Measurements from ENCODE around the gene MCF2L2.
"Not testable (repeated sequence)": the region's sequence is repeated elsewhere in the genome, so short reads cannot be mapped to it uniquely, and the experiment has no call there.

MCF2L2 gene

DNA sequence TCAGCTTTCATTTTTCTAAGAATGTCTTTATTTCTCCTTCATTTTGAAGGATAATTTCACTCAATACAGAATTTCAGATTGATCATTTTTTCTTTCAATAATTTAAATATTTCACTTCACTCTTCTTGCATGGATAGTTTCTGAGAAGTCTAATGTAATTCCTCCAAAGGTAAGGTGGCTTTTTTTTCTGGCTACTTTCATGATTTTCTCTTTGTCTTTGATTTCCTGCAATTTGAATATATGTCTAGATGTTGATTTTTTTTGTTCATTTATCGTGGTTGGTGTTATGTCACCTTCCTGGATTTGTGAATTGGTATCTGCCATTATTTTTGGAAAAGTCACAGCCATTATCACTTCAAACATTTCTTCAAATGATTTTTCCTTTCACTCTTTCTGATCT is 14.6 kb upstream of the MCF2L2 start:
- DNase-seq: no peak

- DNase-seq: peak; percentile 38
Measured at GRCh38 chr3:183440521-183440920, 12.1 kb upstream of the MCF2L2 start.

DNA sequence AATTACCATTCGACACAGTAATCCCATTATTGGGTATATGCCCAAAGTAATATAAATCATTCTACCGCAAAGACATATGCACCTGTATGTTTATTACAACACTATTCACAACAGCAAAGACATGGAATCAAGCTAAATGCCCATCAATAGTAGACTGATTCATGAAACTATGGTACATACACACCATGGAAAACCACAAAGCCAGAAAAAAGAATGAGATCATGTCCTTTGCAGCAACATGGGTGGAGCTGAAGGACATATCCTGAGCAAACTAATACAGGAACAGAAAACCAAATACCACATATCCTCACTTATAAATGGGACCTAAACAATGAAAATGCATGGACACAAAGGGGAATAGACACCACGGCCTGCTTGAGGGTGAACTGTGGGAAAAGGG is 11.1 kb upstream of the MCF2L2 start:
- peak; percentile 59 for DNase-seq

- DNase-seq: no peak
Measured at GRCh38 chr3:183438735-183439134, 10.3 kb upstream of the MCF2L2 start.

GRCh38 chr3:183437666-183438564 is 9.5 kb upstream of the MCF2L2 start:
- DNase-seq: no peak

DNA sequence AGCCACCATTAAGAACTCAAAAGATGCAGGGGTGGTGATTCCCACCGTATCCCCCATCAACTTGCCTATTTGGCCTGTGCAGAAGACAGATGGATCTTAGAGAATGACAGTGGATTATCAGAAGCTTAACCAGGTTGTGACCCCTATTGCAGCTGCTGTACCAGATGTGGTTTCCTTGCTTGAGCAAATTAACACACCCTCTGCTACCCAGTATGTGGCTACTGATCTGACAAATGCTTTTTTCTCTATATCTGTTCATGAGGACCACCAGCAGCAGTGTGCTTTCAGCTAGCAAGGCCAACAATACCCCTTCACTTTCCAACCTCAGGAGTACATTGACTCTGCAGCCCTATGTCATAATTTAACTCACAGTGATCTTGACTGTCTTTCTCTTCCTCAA is 8.6 kb upstream of the MCF2L2 start:
- DNase-seq: no peak

- peak; percentile 38 for DNase-seq
Measured at GRCh38 chr3:183435661-183436060, 7.2 kb upstream of the MCF2L2 start.

DNA sequence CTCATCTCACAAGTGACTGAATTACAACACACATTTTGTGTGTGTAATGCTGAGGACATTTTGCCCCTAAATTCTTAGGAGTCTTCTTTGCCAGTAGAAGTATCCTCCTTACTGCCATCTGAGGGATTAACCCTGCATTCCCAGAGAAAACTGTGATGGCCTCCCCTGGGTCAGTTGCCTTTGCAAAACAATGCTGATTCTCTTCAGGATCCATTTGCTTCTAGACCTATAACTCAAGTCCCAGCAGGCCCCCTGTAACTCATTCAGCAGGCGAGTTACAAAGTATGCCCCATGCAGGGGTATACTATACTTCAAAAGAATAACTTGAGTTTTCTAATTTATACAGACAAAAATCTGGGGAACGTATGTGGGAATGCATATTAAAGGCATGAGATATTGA is 6.6 kb upstream of the MCF2L2 start:
- DNase-seq: no peak

GRCh38 chr3:183434503-183434902 is 6.1 kb upstream of the MCF2L2 start:
- no peak for DNase-seq

DNA sequence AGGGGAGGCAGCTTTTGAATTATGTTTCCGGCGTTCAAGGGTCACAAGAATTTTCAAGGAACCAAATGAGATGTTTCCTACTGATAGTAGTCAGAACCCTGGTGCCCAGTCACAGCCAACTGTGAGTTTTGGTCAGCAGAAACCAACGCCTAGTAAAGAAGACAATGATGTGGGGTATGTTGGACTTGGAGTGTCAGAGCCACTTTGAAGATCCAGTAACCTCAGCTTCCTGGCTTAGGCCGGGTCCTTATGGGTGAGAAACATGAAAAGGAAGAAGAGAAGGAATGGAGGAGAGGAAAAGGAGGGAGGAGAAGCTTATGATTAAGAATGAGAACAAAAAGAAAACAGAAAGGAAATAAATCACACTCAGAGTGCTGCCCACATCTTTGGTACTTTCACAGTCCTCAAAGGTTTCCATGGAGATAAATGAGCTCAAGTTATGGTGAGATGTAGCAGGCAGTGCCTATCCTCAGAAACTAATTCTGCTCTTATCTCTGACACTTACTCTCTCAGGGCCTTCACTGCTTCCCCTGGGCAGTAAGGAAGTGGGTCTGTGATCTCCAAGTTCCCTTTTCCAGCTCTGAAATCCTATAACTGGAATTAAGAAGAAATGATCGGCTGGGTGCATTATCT is 2.0 kb upstream of the MCF2L2 start:
- peak; percentile 32 for DNase-seq

DNA sequence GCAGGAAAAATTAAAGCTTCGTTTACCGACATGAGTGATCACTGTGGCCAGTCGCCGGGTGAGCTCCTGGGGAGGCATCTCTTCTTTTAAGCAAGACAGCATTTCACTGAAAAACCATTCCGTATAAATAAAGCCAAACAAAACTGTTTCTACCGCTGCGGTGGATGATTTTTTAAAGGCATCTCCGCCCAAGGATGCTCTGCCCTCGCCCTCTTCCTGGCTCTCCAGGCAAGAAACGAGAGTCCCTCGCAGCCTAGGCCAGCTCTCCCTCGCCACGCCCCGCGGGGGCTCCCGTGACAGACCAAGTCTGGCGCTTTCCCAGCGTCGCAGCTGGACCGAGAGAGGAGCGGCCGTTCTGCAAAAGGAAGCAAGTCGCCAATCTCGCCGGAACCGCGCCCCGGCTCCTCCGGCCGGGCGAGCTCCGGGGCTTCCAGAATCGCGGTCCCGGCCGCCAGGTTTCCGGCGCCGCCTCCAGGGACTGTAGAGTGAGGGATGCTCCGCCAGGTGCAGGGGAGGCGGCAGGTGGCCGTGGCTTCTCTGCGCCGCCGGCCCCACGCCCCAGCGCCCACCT is 458 bp downstream of the MCF2L2 start:
- peak; percentile 67 for DNase-seq

- DNase-seq: no peak
Measured at GRCh38 chr3:183427196-183427875, 1.1 kb downstream of the MCF2L2 start.

DNA sequence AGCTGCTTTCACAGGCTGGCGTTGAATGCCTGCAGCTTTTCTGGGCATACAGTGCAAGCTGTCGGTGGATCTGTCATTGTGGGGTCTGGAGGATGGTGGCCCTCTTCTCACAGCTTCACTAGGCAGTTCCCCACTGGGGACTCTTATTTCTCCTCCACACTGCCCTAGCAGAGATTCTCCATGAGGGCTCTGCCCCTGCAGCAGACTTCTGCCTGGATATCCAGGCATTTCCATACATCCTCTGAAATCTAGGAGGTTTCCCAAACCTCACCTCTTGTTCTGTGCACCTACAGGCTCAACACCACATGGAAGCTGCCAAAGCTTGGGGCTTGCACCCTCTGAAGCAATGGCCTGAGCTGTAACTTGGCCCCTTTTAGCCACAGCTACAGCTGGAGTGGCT is 9.6 kb downstream of the MCF2L2 start:
- DNase-seq: not testable (repeated sequence)

DNA sequence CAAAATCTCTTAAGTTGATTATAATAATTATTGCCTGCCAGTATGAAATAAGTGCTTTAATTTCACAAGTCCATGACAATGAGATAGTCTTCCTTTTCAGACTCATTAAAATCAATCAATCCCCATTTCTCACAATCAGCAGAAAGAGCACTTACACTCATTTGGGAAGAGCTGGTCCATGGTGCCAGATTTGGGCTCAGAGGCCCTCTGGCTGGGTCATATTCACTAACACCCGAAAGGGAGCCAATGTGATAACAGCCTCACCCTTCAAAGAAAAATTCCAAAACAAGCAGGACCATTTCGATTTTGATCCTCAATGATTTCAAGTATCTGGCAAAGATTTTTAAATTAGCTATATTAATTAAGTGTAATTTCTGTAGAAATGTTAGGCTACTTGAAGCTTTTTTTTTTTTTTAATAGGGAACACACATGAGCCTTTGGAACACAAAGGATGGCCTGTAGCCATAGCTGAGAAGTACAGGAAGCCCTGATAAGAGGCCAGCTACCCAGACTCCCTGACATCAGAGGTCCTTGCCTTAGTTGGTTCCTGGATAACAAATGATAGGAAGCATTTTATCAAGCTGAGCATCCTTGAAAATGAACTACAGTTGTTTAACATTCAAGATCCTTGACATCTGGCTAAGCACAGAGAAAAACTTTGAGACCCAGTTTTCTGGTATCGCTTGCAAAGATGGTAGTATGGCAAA is 17.1 kb downstream of the MCF2L2 start:
- DNase-seq: no peak

DNA sequence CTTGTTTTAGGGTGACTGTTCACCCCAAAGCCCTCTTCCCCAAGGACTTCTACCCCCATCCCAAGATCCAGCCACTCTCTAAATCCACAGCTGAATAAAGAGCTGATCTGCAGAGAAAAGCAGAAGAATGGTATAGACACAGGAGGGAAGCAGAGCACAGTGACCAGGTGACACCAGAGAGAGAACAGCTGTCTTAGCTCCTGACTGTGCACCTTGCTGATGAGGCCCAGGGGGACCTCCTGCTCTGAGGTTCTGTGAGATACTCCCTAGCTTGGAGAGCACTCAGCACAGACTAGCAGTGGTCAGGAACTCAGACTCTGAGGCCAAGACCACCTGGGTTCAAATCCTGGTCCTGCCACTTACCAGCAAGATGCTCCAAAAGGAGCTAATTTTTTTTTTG is 17.7 kb downstream of the MCF2L2 start:
- DNase-seq: no peak

DNA sequence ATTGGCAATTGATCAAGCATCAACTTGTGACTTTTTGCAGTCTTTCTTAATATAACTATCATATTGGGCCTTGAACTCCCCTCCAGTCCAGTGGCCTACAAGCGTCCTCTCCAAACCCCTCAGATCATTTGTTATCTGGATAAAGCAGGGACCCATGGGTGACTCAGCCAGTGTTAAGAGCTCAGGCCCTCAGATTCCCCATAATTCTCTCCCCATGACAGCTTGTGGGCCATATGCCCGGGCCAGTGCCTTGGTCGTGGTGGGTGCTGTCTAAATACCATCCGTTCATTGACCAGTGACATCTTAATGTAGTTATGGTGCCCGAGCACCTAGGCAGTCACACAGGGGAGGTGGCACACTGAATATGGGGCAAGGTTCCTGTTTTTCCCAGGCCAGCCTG is 18.1 kb downstream of the MCF2L2 start:
- no peak for DNase-seq

GRCh38 chr3:183409219-183409618 is 19.2 kb downstream of the MCF2L2 start:
- no peak for DNase-seq

GRCh38 chr3:183401678-183402077 is 26.7 kb downstream of the MCF2L2 start:
- DNase-seq: no peak

DNA sequence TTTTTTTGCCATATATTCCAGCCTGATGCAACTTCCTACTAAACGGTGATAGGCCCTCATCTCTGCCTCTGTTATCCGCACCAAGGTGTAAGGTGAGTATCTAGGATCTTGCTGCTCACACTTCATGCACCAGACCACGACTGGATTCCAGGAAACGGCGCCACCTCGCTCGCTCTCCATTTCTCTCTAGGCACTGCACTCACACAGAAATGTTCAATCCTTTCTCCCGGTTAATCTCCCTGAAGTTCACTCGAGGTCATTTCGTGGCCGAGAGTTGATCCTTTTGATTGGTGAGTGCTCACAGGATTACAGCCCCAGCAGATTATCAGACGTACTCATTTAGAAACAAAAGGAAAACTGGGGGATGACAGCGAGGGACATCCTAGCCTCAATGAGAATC is 28.1 kb downstream of the MCF2L2 start:
- no peak for DNase-seq

GRCh38 chr3:183396662-183397391 is 31.6 kb downstream of the MCF2L2 start:
- no peak for DNase-seq

GRCh38 chr3:183394150-183394549 is 34.3 kb downstream of the MCF2L2 start:
- DNase-seq: no peak

- no peak for DNase-seq
Measured at GRCh38 chr3:183393625-183394024, 34.8 kb downstream of the MCF2L2 start.

All from suppressor macrophage treated with lipopolysaccharide for 4 hours (primary cell).